ENCODE results near the gene NDUFA1. TPM values are rescaled to one million over a fixed set of nuclear protein-coding genes. Genes with fewer than 3 reads are reported as not detected.

NDUFA1 gene
- total and polyA plus RNA-seq, 9 of the 15 experiments (the other 6 are each of a cell fraction or from before 2014, with no cell fraction given) = 162 to 1,285 (median 383) TPM

DNA sequence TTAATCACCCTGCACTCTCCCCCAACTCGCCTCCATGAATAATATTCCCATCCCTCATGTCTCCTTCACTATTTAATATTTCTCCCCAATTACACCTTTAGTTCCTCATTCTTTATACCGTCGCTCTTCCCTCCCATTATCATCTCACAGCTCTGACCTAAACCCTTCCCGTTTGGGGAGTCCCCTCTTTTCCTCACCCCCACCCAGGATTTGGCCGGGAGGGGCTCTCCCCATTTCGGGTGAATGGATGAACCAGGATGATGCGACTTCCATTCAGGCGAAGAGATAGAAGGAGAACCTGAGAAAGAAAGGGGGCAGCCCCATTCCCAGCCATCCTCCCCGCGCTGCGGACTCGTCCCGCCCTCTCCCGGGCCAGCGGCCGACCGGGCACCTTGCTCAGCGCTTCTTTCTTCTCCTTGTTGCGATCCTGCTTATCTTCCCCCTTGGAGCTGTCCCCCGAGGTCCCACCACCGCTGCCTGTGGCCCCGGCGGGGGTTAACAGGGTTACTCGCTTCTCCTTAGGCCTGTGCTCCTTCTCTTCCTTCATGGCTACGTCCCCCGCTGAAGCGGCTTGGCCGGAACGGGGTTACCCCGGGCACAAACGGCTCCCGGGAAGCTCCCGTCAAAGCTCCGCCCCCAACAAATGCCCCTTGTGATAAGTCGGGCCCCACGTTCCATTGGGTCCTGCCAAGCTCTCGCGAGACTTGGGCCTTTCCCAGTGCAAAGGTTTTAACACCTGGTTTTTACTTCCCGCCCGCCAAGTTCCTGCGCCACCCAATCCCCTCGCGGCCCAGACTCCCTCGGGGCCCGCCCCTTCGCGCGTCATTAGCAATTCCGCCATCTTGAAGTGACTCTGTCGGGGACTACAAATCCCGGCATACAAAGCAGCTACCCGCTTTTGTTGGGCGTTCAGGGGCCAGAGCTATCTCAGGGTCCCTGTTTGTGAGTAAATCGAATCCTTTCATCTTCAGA, 19.0 kb upstream of the NDUFA1 start, which contains the start of gene UPF3B (continued):
- TF ChIP-seq HBP1 (CRISPR knock-in tag; IDR thresholded peaks at IDR 0.05) (no peak), XRCC3 (IDR thresholded peaks at IDR 0.05) (no peak), MBD2 (IDR thresholded peaks at IDR 0.05; ENCODE audit: borderline replicate concordance, low read depth) (peak; percentile 51; the same call in 1 of the 2 replicates), CGGBP1 (CRISPR knock-in tag; IDR thresholded peaks at IDR 0.05) (no peak), TAF1 (IDR thresholded peaks at IDR 0.05; ENCODE audit: control insufficient read depth, extremely low read depth, insufficient read depth, low read length, severe bottlenecking) (peak; percentile 63), SAP30 (IDR thresholded peaks at IDR 0.05; ENCODE audit: borderline replicate concordance, insufficient read depth, low read depth, low read length, poor library complexity, severe bottlenecking) (peak; percentile 39), TBP (optimal IDR thresholded peaks at IDR 0.05; ENCODE audit: low read depth, low read length) (peak; percentile 51), BRD4 (IDR thresholded peaks at IDR 0.05) (no peak), KDM2B (CRISPR knock-in tag; IDR thresholded peaks at IDR 0.05) (no peak), ZBTB11 (CRISPR knock-in tag; IDR thresholded peaks at IDR 0.05) (peak in 1 of 3 experiments; percentile 74; a peak in 1 of 6 replicates), PCBP1 (IDR thresholded peaks at IDR 0.05; ENCODE audit: low read depth, low read length, poor library complexity, severe bottlenecking) (no peak), NFYB (IDR thresholded peaks at IDR 0.05; ENCODE audit: extremely low read depth, insufficient read length) (peak; percentile 24)
- TF ChIP-seq, protein P1, sequence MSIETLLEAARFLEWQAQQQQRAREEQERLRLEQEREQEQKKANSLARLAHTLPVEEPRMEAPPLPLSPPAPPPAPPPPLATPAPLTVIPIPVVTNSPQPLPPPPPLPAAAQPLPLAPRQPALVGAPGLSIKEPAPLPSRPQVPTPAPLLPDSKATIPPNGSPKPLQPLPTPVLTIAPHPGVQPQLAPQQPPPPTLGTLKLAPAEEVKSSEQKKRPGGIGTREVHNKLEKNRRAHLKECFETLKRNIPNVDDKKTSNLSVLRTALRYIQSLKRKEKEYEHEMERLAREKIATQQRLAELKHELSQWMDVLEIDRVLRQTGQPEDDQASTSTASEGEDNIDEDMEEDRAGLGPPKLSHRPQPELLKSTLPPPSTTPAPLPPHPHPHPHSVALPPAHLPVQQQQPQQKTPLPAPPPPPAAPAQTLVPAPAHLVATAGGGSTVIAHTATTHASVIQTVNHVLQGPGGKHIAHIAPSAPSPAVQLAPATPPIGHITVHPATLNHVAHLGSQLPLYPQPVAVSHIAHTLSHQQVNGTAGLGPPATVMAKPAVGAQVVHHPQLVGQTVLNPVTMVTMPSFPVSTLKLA (conservative IDR thresholded peaks at IDR 0.05) = peak; percentile 49 to 64; a peak in 2 of 4 replicates
- TF ChIP-seq, protein P2, sequence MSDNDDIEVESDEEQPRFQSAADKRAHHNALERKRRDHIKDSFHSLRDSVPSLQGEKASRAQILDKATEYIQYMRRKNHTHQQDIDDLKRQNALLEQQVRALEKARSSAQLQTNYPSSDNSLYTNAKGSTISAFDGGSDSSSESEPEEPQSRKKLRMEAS (CRISPR knock-in tag; IDR thresholded peaks at IDR 0.05) = no peak; the same call in 1 of the 2 replicates
- TF ChIP-seq, protein P3, sequence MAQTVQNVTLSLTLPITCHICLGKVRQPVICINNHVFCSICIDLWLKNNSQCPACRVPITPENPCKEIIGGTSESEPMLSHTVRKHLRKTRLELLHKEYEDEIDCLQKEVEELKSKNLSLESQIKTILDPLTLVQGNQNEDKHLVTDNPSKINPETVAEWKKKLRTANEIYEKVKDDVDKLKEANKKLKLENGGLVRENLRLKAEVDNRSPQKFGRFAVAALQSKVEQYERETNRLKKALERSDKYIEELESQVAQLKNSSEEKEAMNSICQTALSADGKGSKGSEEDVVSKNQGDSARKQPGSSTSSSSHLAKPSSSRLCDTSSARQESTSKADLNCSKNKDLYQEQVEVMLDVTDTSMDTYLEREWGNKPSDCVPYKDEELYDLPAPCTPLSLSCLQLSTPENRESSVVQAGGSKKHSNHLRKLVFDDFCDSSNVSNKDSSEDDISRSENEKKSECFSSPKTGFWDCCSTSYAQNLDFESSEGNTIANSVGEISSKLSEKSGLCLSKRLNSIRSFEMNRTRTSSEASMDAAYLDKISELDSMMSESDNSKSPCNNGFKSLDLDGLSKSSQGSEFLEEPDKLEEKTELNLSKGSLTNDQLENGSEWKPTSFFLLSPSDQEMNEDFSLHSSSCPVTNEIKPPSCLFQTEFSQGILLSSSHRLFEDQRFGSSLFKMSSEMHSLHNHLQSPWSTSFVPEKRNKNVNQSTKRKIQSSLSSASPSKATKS (CRISPR knock-in tag; IDR thresholded peaks at IDR 0.05) = no peak

All from K562 (cell line).